ENCODE data around the gene ABCB6. TPM values are rescaled to one million over a fixed set of nuclear protein-coding genes. Genes with fewer than 3 reads are reported as not detected.

The ABCB6 gene
- total and polyA plus RNA-seq, 2 of the 8 experiments (the other 6 are each of a cell fraction or from before 2014, with no cell fraction given): 44.9 to 50.6 TPM

GRCh38 chr2:219198974-219199373, 19.8 kb downstream of the ABCB6 start:
- DNase-seq (ENCODE audit: low read depth in 1 of 2, low spot score in 2 of 2) (no peak), FAIRE-seq (no peak)
- Histone ChIP-seq H2BK20ac (ENCODE audit: low read length) (no peak overlapping the region), H2AFZ (ENCODE audit: low read length) (peak overlapping the region; percentile 5; the same call in 1 of the 2 replicates), H3K14ac (ENCODE audit: insufficient read length) (no peak overlapping the region), H3K27ac (ENCODE audit: low read depth, low read length) (no peak overlapping the region), H3K4me1 (replicated peaks in 1 of 4; ENCODE audit: control insufficient read depth in 3 of 4, insufficient read depth in 4 of 4, low read length in 3 of 4) (no peaks in the 10 kb centered on the region), H3K27me3 (replicated peaks in 1 of 4; ENCODE audit: control insufficient read depth in 3 of 4, extremely low read depth in 1 of 4, insufficient read depth in 3 of 4, low read length in 3 of 4) (no peaks in the 10 kb centered on the region), H4K5ac (ENCODE audit: insufficient read length, low read depth, low read length) (no peak overlapping the region), H3K79me2 (ENCODE audit: control insufficient read depth in 1 of 2, insufficient read depth in 2 of 2, low read length in 2 of 2) (no peaks in the 10 kb centered on the region), H2BK15ac (ENCODE audit: low read length) (no peak overlapping the region; the same call in 1 of the 2 replicates), H3K9me3 (ENCODE audit: insufficient read depth in 2 of 2, low read depth in 1 of 2, low read length in 1 of 2) (no peaks in the 10 kb centered on the region; a peak in 1 of 4 replicates), H3K23me2 (ENCODE audit: low read depth, low read length) (no peaks in the 10 kb centered on the region), H3K4me2 (ENCODE audit: insufficient read depth in 1 of 2, low read depth in 2 of 2, low read length in 2 of 2) (no peak overlapping the region), H2BK12ac (ENCODE audit: low read depth, low read length) (no peak overlapping the region), H4K8ac (ENCODE audit: extremely low read depth, insufficient read depth, low read length) (no peak overlapping the region), H3K4ac (replicated peaks; ENCODE audit: insufficient read length, low read depth, low read length) (no peak overlapping the region), H2BK120ac (replicated peaks; ENCODE audit: low read depth, low read length) (no peak overlapping the region), H2AK5ac (ENCODE audit: low read depth, low read length) (no peak overlapping the region), H3K23ac (ENCODE audit: insufficient read length) (no peak overlapping the region), H2BK5ac (ENCODE audit: low read depth, low read length) (no peak overlapping the region), H3K9ac (replicated peaks in 1 of 4; ENCODE audit: extremely low read depth in 1 of 4, low read depth in 3 of 4, low read length in 3 of 4) (no peak overlapping the region; a peak in 1 of 7 replicates), H3K36me3 (ENCODE audit: control insufficient read depth in 2 of 4, insufficient read depth in 4 of 4, low read length in 3 of 4) (no peaks in the 10 kb centered on the region), H3K18ac (ENCODE audit: extremely low read depth, low read length) (no peak overlapping the region), H4K91ac (replicated peaks; ENCODE audit: insufficient read length, low read length) (no peak overlapping the region), H3K56ac (replicated peaks; ENCODE audit: insufficient read length, low read depth, low read length) (no peak overlapping the region), H3K4me3 (ENCODE audit: extremely low read depth in 1 of 4, insufficient read depth in 2 of 4, low read depth in 3 of 4, low read length in 4 of 4) (no peak overlapping the region), H4K20me1 (replicated peaks in 1 of 2; ENCODE audit: control insufficient read depth in 1 of 2, insufficient read depth in 2 of 2, low read length in 2 of 2) (no peaks in the 10 kb centered on the region), H3K79me1 (ENCODE audit: low read depth, low read length) (no peaks in the 10 kb centered on the region)
- ChIA-PET POLR2A (ENCODE audit: partially characterized antibody) (interaction anchor here (1.2 to 1.3 kb wide), 2 partner anchors 18 to 31 kb away, joined by 3 to 4 read pairs; partner anchors contain the start of genes ANKZF1 and ATG9A), CTCF (ENCODE audit: partially characterized antibody) (interaction anchor here (0.6 to 3.5 kb wide), 4 partner anchors 19 to 173 kb away, joined by 3 to 9 read pairs (median 6); no protein-coding TSS in a partner anchor)
- 85% methylated on average over 5 of the region's 5 CpGs; no CpG with 5 or more reads in 1 of the 2 experiments for WGBS, 2 experiments (ENCODE audit: extremely low coverage in 1 of 2, insufficient coverage in 1 of 2, insufficient read length in 1 of 2, insufficient replicate concordance in 2 of 2, low coverage in 1 of 2, low lambda C conversion rate in 2 of 2, missing lambda C conversion rate in 1 of 2)
- TF ChIP-seq ATF3 (IDR thresholded peaks at IDR 0.05; ENCODE audit: insufficient read depth, low read depth, low read length) (no peak), POLR2A (IDR thresholded peaks at IDR 0.05; ENCODE audit: control extremely low read depth in 1 of 2, low read depth in 2 of 2, low read length in 2 of 2) (no peak), MAX (IDR thresholded peaks at IDR 0.05) (no peak), YY1 (IDR thresholded peaks at IDR 0.05; ENCODE audit: low read depth, low read length) (no peak), TBP (IDR thresholded peaks at IDR 0.05; ENCODE audit: low read depth, low read length) (no peak), HDAC2 (IDR thresholded peaks at IDR 0.05; ENCODE audit: borderline replicate concordance in 1 of 2, low read depth in 2 of 2, low read length in 2 of 2) (no peak), BCL11A (IDR thresholded peaks at IDR 0.05; ENCODE audit: low read depth in 2 of 2, low read length in 2 of 2) (no peak)

All from H1 (cell line).